GM12801 (cell line): ENCODE measurements around the gene RAB11FIP4.

Source experiments
- TF ChIP-seq, protein P1 (sequence below): IDR thresholded peaks from one replicate; pipeline ENCODE4 v1.5.1; 2011; ENCODE audit warnings: control low read depth; ENCODE audit not compliant: insufficient read length; ENCODE audit errors: extremely low read depth

Gene RAB11FIP4

DNA sequence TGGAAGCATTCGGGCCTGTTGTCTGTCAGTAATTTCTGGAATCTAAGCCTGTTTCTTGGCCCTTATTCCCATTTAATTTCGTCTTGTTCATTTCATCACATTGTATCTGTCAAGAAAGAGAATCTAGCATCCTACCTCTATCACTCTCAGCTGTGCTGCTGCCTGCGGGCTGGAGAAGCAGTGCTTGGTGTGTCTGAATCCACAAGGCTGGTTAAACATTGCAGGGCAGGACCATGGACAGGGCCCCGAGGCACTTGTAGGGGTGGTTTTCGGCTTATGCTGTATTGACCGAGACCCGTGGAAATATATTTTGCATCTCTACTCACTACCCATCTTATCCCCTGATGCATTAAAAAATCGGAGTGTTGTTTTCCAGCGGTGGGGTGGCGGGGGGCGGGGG lies 3.1 kb downstream of the RAB11FIP4 start:
- TF ChIP-seq, protein P1, sequence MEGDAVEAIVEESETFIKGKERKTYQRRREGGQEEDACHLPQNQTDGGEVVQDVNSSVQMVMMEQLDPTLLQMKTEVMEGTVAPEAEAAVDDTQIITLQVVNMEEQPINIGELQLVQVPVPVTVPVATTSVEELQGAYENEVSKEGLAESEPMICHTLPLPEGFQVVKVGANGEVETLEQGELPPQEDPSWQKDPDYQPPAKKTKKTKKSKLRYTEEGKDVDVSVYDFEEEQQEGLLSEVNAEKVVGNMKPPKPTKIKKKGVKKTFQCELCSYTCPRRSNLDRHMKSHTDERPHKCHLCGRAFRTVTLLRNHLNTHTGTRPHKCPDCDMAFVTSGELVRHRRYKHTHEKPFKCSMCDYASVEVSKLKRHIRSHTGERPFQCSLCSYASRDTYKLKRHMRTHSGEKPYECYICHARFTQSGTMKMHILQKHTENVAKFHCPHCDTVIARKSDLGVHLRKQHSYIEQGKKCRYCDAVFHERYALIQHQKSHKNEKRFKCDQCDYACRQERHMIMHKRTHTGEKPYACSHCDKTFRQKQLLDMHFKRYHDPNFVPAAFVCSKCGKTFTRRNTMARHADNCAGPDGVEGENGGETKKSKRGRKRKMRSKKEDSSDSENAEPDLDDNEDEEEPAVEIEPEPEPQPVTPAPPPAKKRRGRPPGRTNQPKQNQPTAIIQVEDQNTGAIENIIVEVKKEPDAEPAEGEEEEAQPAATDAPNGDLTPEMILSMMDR = no peak

DNA sequence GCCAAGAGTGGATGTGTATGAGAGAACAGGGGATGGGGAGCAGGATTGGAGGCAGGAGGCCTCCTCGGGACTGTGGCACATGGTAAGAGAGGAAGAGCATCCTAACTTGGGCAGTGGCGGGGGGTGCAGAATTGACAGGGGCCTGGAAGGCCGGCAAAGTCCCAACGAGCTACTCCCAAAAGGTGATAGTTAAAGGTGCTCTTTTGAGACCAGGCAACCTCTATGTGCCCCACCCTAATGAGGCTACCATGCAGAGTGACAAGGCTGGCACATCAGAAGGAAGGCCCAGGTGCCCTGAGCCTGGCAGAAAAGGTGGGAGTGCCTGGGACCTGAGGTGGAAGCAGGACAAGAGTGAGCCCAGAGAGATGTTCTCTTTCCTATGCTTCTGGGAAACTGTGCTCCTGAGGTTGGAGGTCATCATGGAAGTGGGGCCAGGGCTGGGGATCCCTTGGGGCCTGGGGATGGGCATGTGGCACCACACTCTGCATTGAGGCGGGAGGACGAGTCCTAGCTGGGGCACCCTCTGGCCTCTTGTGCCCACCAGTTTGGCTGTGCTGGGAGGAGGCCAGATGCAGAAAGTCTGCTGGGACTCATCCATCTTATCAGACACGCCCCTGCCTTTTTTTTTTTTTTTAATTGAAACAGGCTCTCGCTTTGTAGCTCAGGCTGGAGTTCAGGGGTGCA lies 5.9 kb downstream of the RAB11FIP4 start:
- TF ChIP-seq, protein P1 = no peak

DNA sequence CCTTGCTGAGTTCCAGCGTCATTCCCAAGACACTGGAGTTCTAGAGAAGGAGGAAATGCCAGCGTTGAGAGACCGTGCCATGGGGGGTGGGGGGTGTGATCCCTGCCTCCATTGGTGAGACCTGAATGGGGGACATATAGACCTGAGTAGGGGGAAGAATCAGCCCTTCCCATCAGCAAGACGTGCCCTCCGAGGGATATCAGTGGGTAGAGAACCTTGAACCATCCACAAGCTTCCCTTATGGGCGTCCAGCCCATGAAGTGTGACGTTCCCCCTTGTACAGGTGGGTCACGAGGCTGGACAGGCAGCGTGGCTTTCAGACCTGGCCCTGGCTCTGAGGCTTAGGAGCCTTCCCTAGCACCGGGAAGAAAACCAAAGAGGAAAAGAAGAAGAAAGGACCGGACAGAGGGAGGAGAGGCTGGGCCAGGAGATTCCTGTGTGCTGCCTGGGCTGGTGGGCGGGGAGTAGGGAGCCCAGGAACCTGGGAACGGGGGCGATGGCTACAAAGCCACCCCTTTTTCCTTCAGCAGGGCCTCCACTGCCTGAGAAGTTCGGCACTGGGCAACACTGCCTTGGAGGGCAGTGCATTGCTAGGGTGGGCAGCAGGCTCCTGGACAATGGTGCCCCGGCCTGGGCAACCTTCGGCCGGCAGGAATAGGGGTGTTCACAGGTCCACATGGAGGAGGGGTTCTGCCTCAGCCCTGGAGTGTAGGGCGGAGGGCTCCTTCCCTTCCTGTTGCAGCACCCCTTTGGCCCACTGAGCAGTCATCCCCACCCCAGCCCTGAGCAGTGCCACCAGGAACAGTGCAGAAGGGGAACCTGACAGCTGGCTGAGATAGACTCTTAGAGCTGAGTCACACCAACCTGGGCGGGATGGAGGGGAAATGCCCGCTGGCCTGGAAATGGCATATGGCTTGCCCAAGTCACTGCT lies 7.2 kb downstream of the RAB11FIP4 start:
- TF ChIP-seq, protein P1 = no peak

DNA sequence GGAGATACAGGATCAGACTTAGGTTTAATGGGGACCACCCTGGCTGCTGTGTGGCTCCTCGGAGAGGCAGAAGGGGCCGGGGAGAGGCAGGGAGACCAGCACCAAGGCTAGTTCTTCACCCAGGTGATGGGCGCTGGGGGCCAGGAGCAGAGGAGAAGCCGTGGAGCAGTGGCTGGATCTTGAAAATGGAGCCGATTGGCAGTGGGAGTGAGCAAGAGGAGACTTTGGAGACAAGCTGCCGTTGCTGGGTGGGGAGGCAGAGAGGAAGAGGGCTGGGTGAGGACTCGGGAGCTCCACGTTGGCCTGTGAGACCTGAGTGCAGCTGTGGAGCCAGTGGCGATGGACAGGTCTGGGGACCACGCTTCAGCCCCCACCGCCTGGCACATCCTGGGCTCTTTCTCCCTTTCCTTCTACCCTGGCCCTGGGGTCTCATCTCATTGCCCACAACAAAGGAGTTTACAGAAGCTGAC lies 9.0 kb downstream of the RAB11FIP4 start:
- TF ChIP-seq, protein P1 = no peak

DNA sequence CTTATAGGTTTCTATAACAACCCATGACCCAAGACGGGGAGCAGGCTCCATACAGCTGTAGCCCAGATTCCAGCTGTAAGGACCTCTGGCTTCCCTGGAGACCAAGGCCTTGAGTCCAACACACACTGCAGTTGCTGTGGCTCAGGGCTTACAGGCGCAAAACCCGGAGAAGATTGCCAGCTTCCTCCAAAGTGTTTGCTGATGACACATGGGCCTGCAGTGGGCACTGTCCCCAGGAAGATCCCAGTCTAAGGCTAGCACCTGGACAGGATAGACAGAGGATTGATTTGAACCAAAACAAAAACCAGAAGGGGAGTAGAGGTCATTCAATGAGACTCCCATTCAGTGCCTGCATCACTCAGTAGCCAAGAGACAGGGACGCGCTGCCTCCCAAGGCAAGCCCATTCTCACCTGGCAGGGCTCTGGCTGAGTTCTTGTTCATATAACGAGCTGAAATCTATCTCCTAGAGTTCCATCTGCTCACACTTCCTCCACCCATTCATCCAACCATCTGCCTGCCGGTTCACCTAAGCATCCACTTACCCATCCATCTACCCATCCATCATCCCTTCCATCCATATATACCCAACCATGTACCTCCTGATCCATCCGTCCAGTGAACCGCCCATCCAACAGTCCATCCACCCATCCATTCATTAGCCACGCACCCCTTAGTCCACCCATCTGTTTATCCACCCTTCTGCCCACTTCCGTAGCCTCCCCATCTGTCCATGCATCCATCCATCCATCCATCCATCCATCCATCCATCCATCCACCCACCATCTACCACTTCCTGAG lies 10.2 kb downstream of the RAB11FIP4 start:
- TF ChIP-seq, protein P1 = no peak

DNA sequence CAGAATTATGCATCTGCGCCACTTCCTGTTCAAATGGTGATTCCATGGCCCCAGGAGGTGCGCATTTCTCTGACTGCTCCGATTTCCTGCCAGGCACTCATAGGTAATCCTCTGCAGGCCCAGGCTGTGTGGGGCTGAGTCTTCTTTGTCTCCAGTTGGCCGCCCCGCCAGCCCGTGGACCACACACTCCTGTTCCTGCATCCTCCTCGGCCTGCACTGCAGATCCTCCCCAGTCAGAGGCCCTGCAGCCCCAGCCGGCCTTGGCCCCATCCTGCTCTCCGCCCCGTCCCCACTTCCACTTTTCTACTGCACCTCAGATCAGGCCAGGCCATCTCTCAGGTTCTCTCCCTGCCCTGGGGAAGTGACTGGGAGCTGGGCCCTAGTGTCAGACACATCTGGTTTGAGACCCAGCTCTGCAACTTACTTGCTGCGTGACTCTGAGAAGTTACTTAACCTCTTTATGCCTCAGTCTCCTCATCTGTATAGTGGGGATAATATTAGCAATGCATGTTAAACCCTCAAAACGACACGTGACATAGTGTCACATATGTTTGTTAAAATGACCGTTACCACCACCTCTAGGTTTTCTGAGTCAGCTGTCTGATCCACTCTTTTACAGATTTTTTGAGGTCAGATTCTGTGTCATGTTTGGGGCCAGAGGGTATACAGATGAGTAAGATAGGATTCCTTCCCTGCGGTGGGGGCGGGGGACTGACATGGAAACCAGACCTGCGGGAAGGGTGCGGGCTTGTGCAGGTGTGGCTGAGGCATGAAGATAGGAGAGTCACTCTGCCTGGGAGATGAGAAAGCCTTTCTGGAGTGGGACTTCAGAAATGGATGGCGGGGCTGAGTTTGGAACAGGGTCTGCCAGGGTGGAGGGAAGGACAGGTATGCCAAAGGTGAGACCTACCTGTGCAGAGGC lies 12.8 kb downstream of the RAB11FIP4 start:
- TF ChIP-seq, protein P1 = no peak
